Right lobe of liver (tissue), 6 donors: ENCODE results near the gene INSRR. TPM values are rescaled to one million over a fixed set of nuclear protein-coding genes. Genes with fewer than 3 reads are reported as not detected.

Experiments
- ATAC-seq, 4 donors: fragments of 200-7000 bp; cut with Tn5 transposase; one replicate each; pipeline ENCODE4 v1.9.1; 2020; ENCODE audit warnings: mild to moderate bottlenecking in 4 of 4, moderate library complexity in 4 of 4
- DNase-seq, 3 donors: peaks; one replicate each; pipeline ENCODE4 v3.0.0-alpha.2; 2020
- H3K27ac ChIP-seq, 3 donors: fragments of 200-600 bp; one replicate each; pipeline ENCODE4 v1.8.0; 2022
- H3K27me3 ChIP-seq, 2 donors: fragments of 200-600 bp; one replicate each; pipeline ENCODE4 v1.8.0; 2022
- H3K36me3 ChIP-seq, 4 donors: fragments of 200-600 bp; sonication (generic) in 1 of 4; one replicate each; pipeline versions ENCODE4 v1.5.1 to v1.8.0; 2017 to 2022; ENCODE audit warnings: control low read depth in 1 of 4
- H3K4me1 ChIP-seq, 4 donors: fragments of 200-600 bp; sonication (generic) in 1 of 4; one replicate each; pipeline versions ENCODE4 v1.5.1 to v1.8.0; 2017 to 2022; ENCODE audit warnings: control low read depth in 1 of 4
- H3K4me3 ChIP-seq, 3 donors: fragments of 200-600 bp; one replicate each; pipeline ENCODE4 v1.8.0; 2022
- H3K9me3 ChIP-seq, 4 donors: fragments of 200-600 bp; sonication (generic) in 1 of 4; one replicate each; pipeline versions ENCODE4 v1.5.1 to v1.8.0; 2017 to 2022; ENCODE audit warnings: control low read depth in 1 of 4
- POLR2A ChIP-seq: fragments of 450-650 bp; IDR thresholded peaks from one replicate; pipeline ENCODE4 v1.6.1; 2017; ENCODE audit warnings: antibody characterized with exemption, mild to moderate bottlenecking
- WGBS: methylation state at CpG from one replicate; pipeline ENCODE4 v1.1.6; 2018; ENCODE audit warnings: low coverage, low lambda C conversion rate; ENCODE audit not compliant: insufficient coverage; ENCODE audit errors: missing lambda C conversion rate; 5-methylcytosine and 5-hydroxymethylcytosine counted together
- intact Hi-C, 2 donors: fragments of 100-400 bp; cut with DNase I; formaldehyde crosslinking; loops; one replicate each; pipeline versions ENCODE4 v1.11.2 to v1.14.1; 2022
- total RNA-seq, 6 experiments: library from RNA; depleted of rRNA in 2 of 6; stranded (reverse); fragments of >200 nt in 2 of 6; fragmentation: NEBNext Ultra II Directional in 3 of 6; extraction: Animal tissue kit (Norgen Biotek cat#: 25700) in 3 of 6; gene quantifications; one replicate each; pipeline versions ENCODE4 v1.1.0 to v1.2.4, GENCODE V29; 2016 to 2023
- TF ChIP-seq, protein P1 (sequence below), 4 donors: fragments of 200-600 bp in 3 of 4; fragments of 450-650 bp in 1 of 4; IDR thresholded peaks; one replicate each; pipeline versions ENCODE4 v1.5.1 to v1.8.0; 2016 to 2022; ENCODE audit warnings: antibody characterized with exemption in 4 of 4, mild to moderate bottlenecking in 2 of 4
- donor health status: DM: no; HTN: yes; CAD: no.
- donor health status: DM: no; HTN: no; CAD: no.
- donor health status: DM: no; HTN: no; CAD: no.
- donor health status: DM: no; HTN: yes; CAD: no.
- donor health status: DM: no; HTN: yes; CAD: no.

INSRR gene
- total RNA-seq, 6 experiments from 2014 or later = not detected

DNA sequence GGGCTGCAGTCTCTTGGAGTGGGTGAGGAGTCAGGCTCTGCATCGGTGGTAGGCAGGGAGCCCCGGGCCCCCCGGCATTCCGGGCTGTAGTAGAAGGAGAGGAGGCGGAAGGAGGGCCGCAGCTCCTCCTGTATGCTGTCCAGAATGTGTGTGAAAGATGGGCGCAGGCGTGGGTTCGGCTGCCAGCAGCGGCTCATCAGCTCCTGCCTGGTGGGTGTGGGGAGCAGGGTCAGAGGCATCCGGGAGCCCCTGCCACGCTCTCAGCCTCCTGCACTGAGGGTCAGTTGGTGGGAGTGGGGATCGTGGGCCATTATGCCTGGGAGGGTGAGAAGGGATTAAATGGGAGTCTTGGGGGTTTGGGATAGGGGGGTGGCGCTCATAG lies 18.0 kb downstream of the INSRR start:
- Histone ChIP-seq H3K27ac (no peak overlapping the region), H3K36me3 (no peaks in the 10 kb centered on the region), H3K4me3 (no peak overlapping the region), H3K9me3 (no peaks in the 10 kb centered on the region), H3K27me3 (peaks cover 0 to 10% of the 10 kb centered on the region in 2 donors), H3K4me1 (no peaks in the 10 kb centered on the region)
- WGBS = 66% methylated on average over 2 of the region's 14 CpGs
- intact Hi-C loops = no loop called here
- ATAC-seq = no peak
- TF ChIP-seq POLR2A = no peak
- TF ChIP-seq, protein P1, sequence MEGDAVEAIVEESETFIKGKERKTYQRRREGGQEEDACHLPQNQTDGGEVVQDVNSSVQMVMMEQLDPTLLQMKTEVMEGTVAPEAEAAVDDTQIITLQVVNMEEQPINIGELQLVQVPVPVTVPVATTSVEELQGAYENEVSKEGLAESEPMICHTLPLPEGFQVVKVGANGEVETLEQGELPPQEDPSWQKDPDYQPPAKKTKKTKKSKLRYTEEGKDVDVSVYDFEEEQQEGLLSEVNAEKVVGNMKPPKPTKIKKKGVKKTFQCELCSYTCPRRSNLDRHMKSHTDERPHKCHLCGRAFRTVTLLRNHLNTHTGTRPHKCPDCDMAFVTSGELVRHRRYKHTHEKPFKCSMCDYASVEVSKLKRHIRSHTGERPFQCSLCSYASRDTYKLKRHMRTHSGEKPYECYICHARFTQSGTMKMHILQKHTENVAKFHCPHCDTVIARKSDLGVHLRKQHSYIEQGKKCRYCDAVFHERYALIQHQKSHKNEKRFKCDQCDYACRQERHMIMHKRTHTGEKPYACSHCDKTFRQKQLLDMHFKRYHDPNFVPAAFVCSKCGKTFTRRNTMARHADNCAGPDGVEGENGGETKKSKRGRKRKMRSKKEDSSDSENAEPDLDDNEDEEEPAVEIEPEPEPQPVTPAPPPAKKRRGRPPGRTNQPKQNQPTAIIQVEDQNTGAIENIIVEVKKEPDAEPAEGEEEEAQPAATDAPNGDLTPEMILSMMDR (IDR thresholded peaks at IDR 0.05) = no peak
- no peak for DNase-seq

DNA sequence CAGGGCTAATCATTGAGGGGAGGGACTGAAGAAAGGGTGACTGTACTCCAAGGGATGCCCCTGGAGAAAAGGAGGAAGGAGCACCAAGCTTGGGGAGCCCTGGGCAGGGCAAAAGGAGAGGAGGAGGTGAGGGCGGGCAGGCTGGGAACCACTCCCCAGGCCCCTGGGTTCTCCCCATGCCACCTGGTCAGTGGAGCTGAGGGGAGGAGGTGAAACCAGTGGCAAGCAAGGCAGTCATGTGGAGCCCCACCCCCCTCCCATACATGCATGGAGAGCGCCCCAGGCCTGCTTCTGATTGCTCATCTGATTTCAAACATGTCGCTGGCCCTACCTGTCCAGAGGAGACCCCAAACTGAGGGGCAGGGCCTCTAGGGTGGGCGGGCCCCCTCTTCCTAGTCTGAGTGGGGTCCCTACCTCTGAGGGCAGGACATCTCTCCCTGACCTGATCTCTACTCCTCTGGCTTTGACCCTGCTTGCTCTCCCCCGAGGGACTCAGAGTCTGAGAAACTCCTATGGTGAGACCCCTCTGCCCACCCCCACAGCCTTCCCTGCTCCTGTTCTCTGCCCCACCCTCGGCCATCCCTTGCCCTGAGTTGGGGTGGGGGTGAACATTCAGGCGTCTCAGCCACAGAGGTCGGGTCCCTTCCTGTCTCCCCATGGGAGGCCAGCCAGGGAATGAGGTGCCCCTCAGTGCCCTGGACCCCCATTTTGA lies 18.6 kb downstream of the INSRR start:
- no peak overlapping the region for H3K27ac ChIP-seq
- no peaks in the 10 kb centered on the region for H3K4me1 ChIP-seq
- ATAC-seq = no peak
- no peak for DNase-seq
- intact Hi-C loops = no loop called here
- no peaks in the 10 kb centered on the region for H3K36me3 ChIP-seq
- H3K27me3 ChIP-seq = peaks cover 0 to 5% of the 10 kb centered on the region in 2 donors
- no peaks in the 10 kb centered on the region for H3K9me3 ChIP-seq
- WGBS = 44% methylated on average over 4 of the region's 8 CpGs
- TF ChIP-seq POLR2A = no peak
- TF ChIP-seq, protein P1 (IDR thresholded peaks at IDR 0.05) = no peak
- H3K4me3 ChIP-seq = no peak overlapping the region

DNA sequence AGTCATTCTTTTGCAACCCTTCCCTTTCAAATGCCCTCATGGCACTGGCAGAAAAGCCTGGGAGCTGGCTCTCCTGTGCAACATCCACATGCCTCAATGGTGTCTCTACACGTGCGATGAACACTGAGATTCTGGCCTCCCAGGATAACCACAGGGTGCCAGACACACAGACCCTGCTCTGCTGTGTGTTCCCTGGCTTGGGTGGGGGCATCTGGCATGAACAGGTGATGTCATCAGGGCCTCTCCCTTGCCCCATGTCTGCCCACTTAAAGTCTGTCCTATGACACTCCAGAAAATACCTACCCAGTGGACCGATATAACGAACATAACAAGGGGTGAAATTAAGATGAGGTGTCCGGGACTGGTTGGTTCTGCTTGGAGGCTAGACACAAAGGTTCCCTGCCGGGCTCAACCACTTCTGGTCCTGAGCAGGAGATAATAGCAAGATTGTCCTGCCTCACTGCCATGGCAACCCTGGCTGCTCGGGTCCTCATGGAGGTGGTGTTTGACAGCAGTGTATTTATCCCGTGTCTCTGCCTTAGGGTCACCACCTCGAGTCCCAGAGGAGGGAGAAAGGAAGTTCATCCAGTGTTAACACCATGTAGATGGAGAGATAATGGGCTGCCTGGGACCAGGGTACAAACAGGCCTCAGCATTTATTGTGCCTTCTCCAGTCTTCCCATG lies 19.3 kb downstream of the INSRR start:
- Histone ChIP-seq H3K9me3 (no peaks in the 10 kb centered on the region), H3K27ac (no peak overlapping the region), H3K36me3 (no peaks in the 10 kb centered on the region), H3K4me1 (no peaks in the 10 kb centered on the region), H3K4me3 (no peak overlapping the region), H3K27me3 (no peaks in the 10 kb centered on the region)
- intact Hi-C loops = no loop called here
- no peak for ATAC-seq
- no peak for DNase-seq
- WGBS = 37% methylated on average over 6 of the region's 9 CpGs
- no peak for TF ChIP-seq POLR2A
- TF ChIP-seq, protein P1 (IDR thresholded peaks at IDR 0.05) = no peak

DNA sequence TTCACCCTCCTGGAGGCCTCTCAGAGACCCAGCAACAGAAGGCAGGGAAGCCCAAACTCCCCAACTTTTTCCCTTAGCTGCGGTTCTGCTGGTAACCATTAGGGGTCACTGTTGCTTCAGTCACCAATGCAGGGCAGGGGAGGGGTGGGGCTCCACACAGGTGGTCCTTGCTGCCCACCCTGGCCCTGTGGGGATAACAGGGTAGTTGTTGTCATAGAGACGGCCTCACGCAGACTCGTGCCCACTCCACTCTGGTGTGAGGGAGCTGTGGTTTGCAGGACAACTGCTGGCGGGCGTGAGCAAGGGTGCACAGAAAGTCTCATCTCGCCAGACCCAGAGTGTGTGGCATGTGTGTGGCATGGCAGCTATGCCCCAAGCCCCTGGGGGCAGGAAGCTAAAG lies 19.9 kb downstream of the INSRR start:
- Histone ChIP-seq H3K27ac (no peak overlapping the region), H3K4me3 (no peak overlapping the region), H3K4me1 (no peaks in the 10 kb centered on the region), H3K36me3 (no peaks in the 10 kb centered on the region), H3K9me3 (no peaks in the 10 kb centered on the region), H3K27me3 (no peaks in the 10 kb centered on the region)
- TF ChIP-seq, protein P1 (IDR thresholded peaks at IDR 0.05) = peak; percentile 76 to 84 (median 80)
- no peak for TF ChIP-seq POLR2A
- WGBS = no CpG with 5 or more reads among the region's 7 CpGs
- DNase-seq (no peak), ATAC-seq (peak; percentile 55 to 84 (median 72))
- intact Hi-C loops = no loop called here
